WTC11 (cell line): Measurements from ENCODE around the gene NADK2. TPM values are rescaled to one million over a fixed set of nuclear protein-coding genes. Genes with fewer than 3 reads are reported as not detected.

Experiments
- ATAC-seq: fragments of 200-7000 bp; cut with Tn5 transposase; 2 replicates; pipeline ENCODE4 v1.10.0; 2021; ENCODE audit warnings: mild to moderate bottlenecking, moderate library complexity
- CTCF ChIA-PET: fragments of 300-600 bp; sonication (Branson Sonifier 250); formaldehyde crosslinking; loops from one replicate; lab custom pipeline; 2021; ENCODE audit warnings: antibody characterized with exemption; lab: Charles Lee
- POLR2A ChIA-PET: fragments of 350-600 bp; sonication (Branson Sonifier 250); formaldehyde crosslinking; loops from one replicate; lab custom pipeline; 2021; ENCODE audit warnings: antibody characterized with exemption; lab: Charles Lee
- DNase-seq: peaks from one replicate; pipeline ENCODE4 v3.0.0; 2021; ENCODE audit warnings: low spot score
- H3K27ac Mint-ChIP-seq: 2 replicates; pipeline ENCODE4 v1.8.0; 2021; ENCODE audit warnings: mixed read lengths
- H3K27me3 Mint-ChIP-seq: 2 replicates; pipeline ENCODE4 v1.8.0; 2021; ENCODE audit warnings: low read depth, mild to moderate bottlenecking, moderate library complexity, mixed read lengths
- H3K36me3 Mint-ChIP-seq: 2 replicates; pipeline ENCODE4 v1.8.0; 2021; ENCODE audit warnings: mixed read lengths
- H3K4me1 Mint-ChIP-seq: 2 replicates; pipeline ENCODE4 v1.8.0; 2022; ENCODE audit warnings: mixed read lengths
- H3K4me3 Mint-ChIP-seq: 2 replicates; pipeline ENCODE4 v1.8.0; 2021; ENCODE audit warnings: mild to moderate bottlenecking, moderate library complexity, mixed read lengths
- H3K9me3 Mint-ChIP-seq: 2 replicates; pipeline ENCODE4 v1.8.0; 2021; ENCODE audit warnings: mixed read lengths
- ATF1 ChIP-seq: sonication (generic); formaldehyde crosslinking; IDR thresholded peaks from 2 replicates; pipeline ENCODE4 v1.8.1; 2023; ENCODE audit warnings: mild to moderate bottlenecking, moderate library complexity, missing genetic modification reagents
- CREM ChIP-seq: sonication (generic); formaldehyde crosslinking; IDR thresholded peaks from 2 replicates; pipeline ENCODE4 v1.8.1; 2022; ENCODE audit warnings: mild to moderate bottlenecking, missing genetic modification reagents, moderate library complexity
- ELF4 ChIP-seq: sonication (generic); formaldehyde crosslinking; IDR thresholded peaks from 2 replicates; pipeline ENCODE4 v1.8.1; 2022; ENCODE audit warnings: low read depth, mild to moderate bottlenecking, moderate library complexity, missing genetic modification reagents
- EMX1 ChIP-seq: fragments of 250-450 bp; sonication (Bioruptor Pico); IDR thresholded peaks from 2 replicates; pipeline ENCODE4 v1.8.0; 2021; ENCODE audit warnings: mild to moderate bottlenecking
- GRHL2 ChIP-seq: fragments of 250-450 bp; sonication (Bioruptor Pico); IDR thresholded peaks from 2 replicates; pipeline ENCODE4 v1.8.0; 2022; ENCODE audit warnings: mild to moderate bottlenecking, moderate library complexity; ENCODE audit not compliant: insufficient replicate concordance, severe bottlenecking
- HMGA2 ChIP-seq: fragments of 250-450 bp; sonication (Bioruptor Pico); IDR thresholded peaks from 2 replicates; pipeline ENCODE4 v1.4.0; 2021; ENCODE audit warnings: mild to moderate bottlenecking, moderate library complexity
- KAT7 ChIP-seq: sonication (generic); formaldehyde crosslinking; IDR thresholded peaks from 2 replicates; pipeline ENCODE4 v1.8.1; 2023; ENCODE audit warnings: missing genetic modification reagents, mild to moderate bottlenecking, borderline replicate concordance
- NR1H2 ChIP-seq: sonication (generic); formaldehyde crosslinking; IDR thresholded peaks from 2 replicates; pipeline ENCODE4 v1.9.0; 2021; ENCODE audit warnings: mild to moderate bottlenecking, moderate library complexity, missing genetic modification reagents
- PRRX2 ChIP-seq: fragments of 250-450 bp; sonication (Bioruptor Pico); IDR thresholded peaks from 2 replicates; pipeline ENCODE4 v1.8.0; 2021; ENCODE audit warnings: mild to moderate bottlenecking
- TEAD1 ChIP-seq: sonication (generic); formaldehyde crosslinking; IDR thresholded peaks from 2 replicates; pipeline ENCODE4 v1.8.0; 2022; ENCODE audit warnings: mild to moderate bottlenecking, missing genetic modification reagents
- TEAD4 ChIP-seq: sonication (generic); formaldehyde crosslinking; IDR thresholded peaks from 2 replicates; pipeline ENCODE4 v1.8.0; 2022; ENCODE audit warnings: mild to moderate bottlenecking, missing genetic modification reagents
- TP53 ChIP-seq: sonication (generic); formaldehyde crosslinking; IDR thresholded peaks from 2 replicates; pipeline ENCODE4 v1.8.1; 2023; ENCODE audit warnings: mild to moderate bottlenecking, missing genetic modification reagents
- ZBTB21 ChIP-seq: sonication (generic); formaldehyde crosslinking; IDR thresholded peaks from 2 replicates; pipeline ENCODE4 v1.8.1; 2023; ENCODE audit warnings: mild to moderate bottlenecking, missing genetic modification reagents, borderline replicate concordance
- ZNF232 ChIP-seq: sonication (generic); formaldehyde crosslinking; IDR thresholded peaks from 2 replicates; pipeline ENCODE4 v1.8.0; 2022; ENCODE audit warnings: mild to moderate bottlenecking, missing genetic modification reagents
- ZNF416 ChIP-seq: fragments of 250-450 bp; sonication (Bioruptor Pico); IDR thresholded peaks from 2 replicates; pipeline ENCODE4 v1.9.0; 2021; ENCODE audit warnings: mild to moderate bottlenecking, inconsistent platforms
- total RNA-seq: library from RNA; stranded (reverse); gene quantifications from 3 replicates; pipeline ENCODE4 v1.2.3, GENCODE V29; 2021
- TF ChIP-seq, protein P1 (sequence below): sonication (generic); formaldehyde crosslinking; IDR thresholded peaks from 2 replicates; pipeline ENCODE4 v1.8.1; 2023; ENCODE audit warnings: mild to moderate bottlenecking, moderate library complexity, missing genetic modification reagents
- TF ChIP-seq, protein P2 (sequence below): sonication (generic); formaldehyde crosslinking; IDR thresholded peaks from 2 replicates; pipeline ENCODE4 v1.8.1; 2022; ENCODE audit warnings: low read depth, missing genetic modification reagents, borderline replicate concordance
- TF ChIP-seq, protein P3 (sequence below): sonication (generic); formaldehyde crosslinking; IDR thresholded peaks from 2 replicates; pipeline ENCODE4 v1.8.1; 2022; ENCODE audit warnings: mild to moderate bottlenecking, missing genetic modification reagents, moderate library complexity, borderline replicate concordance
- TF ChIP-seq, protein P4 (sequence below): fragments of 200-600 bp; IDR thresholded peaks from 2 replicates; pipeline ENCODE4 v1.8.0; 2022; ENCODE audit warnings: antibody characterized with exemption
- TF ChIP-seq, protein P5 (sequence below): sonication (generic); formaldehyde crosslinking; conservative IDR thresholded peaks from 2 replicates; pipeline ENCODE4 v1.8.1; 2022; ENCODE audit warnings: mild to moderate bottlenecking, missing genetic modification reagents
- TF ChIP-seq, protein P6 (sequence below): fragments of 250-450 bp; sonication (Bioruptor Pico); IDR thresholded peaks from 2 replicates; pipeline ENCODE4 v1.9.0; 2021; ENCODE audit warnings: moderate library complexity, mild to moderate bottlenecking, inconsistent platforms, borderline replicate concordance
- TF ChIP-seq, protein P7 (sequence below): fragments of 250-450 bp; sonication (Bioruptor Pico); IDR thresholded peaks from 2 replicates; pipeline ENCODE4 v1.9.0; 2021; ENCODE audit warnings: mild to moderate bottlenecking

Gene NADK2
- total RNA-seq, 1 experiment from 2014 or later: 11.7 TPM

DNA sequence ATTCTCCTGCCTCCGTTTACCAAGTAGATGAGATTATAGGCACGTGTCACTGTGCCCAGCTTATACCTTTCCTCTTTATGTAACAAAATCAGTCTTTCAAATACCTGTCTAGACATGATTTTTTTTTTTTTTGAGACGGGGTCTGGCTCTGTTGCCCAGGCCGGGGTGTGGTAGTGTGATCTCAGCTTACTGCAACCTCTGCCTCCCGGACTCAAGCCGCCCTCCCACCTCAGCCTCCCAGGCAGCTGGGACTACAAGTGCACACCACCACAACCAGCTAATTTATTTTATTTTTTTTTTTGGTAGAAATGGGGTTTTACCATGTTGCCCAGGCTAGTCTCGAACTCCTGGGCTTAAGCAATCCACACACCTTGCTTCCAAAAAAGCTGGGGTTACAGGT lies 13.2 kb downstream of the NADK2 start:
- no peak overlapping the region for H3K27ac Mint-ChIP-seq
- no peak for TF ChIP-seq EMX1 (CRISPR knock-in tag)
- no peak for TF ChIP-seq NR1H2
- TF ChIP-seq TEAD1 (CRISPR knock-in tag): no peak
- TF ChIP-seq, protein P1, sequence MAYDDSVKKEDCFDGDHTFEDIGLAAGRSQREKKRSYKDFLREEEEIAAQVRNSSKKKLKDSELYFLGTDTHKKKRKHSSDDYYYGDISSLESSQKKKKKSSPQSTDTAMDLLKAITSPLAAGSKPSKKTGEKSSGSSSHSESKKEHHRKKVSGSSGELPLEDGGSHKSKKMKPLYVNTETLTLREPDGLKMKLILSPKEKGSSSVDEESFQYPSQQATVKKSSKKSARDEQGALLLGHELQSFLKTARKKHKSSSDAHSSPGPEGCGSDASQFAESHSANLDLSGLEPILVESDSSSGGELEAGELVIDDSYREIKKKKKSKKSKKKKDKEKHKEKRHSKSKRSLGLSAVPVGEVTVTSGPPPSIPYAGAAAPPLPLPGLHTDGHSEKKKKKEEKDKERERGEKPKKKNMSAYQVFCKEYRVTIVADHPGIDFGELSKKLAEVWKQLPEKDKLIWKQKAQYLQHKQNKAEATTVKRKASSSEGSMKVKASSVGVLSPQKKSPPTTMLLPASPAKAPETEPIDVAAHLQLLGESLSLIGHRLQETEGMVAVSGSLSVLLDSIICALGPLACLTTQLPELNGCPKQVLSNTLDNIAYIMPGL (CRISPR knock-in tag): no peak
- TF ChIP-seq TEAD4 (CRISPR knock-in tag): no peak
- TF ChIP-seq ELF4 (CRISPR knock-in tag): no peak
- peaks cover 5% of the 10 kb centered on the region for H3K4me1 Mint-ChIP-seq
- DNase-seq (no peak), ATAC-seq (no peak)
- no peak overlapping the region for H3K4me3 Mint-ChIP-seq
- ChIA-PET POLR2A (no interaction called here), CTCF (interaction anchor here (0.7 kb wide), 1 partner anchor 217 kb away, joined by 3 read pairs; no protein-coding TSS in a partner anchor)
- no peaks in the 10 kb centered on the region for H3K27me3 Mint-ChIP-seq
- no peaks in the 10 kb centered on the region for H3K36me3 Mint-ChIP-seq
- H3K9me3 Mint-ChIP-seq: no peaks in the 10 kb centered on the region

DNA sequence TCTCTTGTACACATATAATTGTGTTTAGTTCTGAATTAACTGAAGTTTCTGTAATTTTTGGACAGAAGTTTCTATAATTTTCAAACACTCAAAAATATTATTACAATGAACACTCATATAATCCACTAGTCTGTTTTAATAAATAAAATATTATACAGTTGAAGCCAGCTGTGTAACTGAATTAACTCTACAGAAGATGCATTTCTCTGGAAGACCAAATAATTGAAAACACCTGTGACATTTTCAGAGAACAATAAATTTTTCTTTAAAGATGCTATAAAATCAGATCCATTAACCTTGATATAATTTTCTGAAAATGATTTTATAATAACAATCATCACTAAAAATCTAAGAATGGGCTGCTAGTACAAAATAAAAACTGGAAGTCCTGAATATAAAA lies 14.7 kb downstream of the NADK2 start:
- POLR2A ChIA-PET: no interaction called here
- ATAC-seq: no peak
- Mint-ChIP-seq H3K4me1 (peaks cover 5% of the 10 kb centered on the region), H3K4me3 (no peak overlapping the region), H3K27me3 (no peaks in the 10 kb centered on the region), H3K9me3 (no peaks in the 10 kb centered on the region), H3K27ac (no peak overlapping the region), H3K36me3 (no peaks in the 10 kb centered on the region)
- DNase-seq: no peak
- CTCF ChIA-PET: no interaction called here
- no peak for TF ChIP-seq CREM
- TF ChIP-seq, protein P2, sequence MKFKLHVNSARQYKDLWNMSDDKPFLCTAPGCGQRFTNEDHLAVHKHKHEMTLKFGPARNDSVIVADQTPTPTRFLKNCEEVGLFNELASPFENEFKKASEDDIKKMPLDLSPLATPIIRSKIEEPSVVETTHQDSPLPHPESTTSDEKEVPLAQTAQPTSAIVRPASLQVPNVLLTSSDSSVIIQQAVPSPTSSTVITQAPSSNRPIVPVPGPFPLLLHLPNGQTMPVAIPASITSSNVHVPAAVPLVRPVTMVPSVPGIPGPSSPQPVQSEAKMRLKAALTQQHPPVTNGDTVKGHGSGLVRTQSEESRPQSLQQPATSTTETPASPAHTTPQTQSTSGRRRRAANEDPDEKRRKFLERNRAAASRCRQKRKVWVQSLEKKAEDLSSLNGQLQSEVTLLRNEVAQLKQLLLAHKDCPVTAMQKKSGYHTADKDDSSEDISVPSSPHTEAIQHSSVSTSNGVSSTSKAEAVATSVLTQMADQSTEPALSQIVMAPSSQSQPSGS (CRISPR knock-in tag): no peak
- no peak for TF ChIP-seq TP53 (CRISPR knock-in tag)
- no peak for TF ChIP-seq HMGA2 (CRISPR knock-in tag)
- no peak for TF ChIP-seq ATF1 (CRISPR knock-in tag)
- no peak for TF ChIP-seq ZNF416 (CRISPR knock-in tag)
- TF ChIP-seq, protein P3, sequence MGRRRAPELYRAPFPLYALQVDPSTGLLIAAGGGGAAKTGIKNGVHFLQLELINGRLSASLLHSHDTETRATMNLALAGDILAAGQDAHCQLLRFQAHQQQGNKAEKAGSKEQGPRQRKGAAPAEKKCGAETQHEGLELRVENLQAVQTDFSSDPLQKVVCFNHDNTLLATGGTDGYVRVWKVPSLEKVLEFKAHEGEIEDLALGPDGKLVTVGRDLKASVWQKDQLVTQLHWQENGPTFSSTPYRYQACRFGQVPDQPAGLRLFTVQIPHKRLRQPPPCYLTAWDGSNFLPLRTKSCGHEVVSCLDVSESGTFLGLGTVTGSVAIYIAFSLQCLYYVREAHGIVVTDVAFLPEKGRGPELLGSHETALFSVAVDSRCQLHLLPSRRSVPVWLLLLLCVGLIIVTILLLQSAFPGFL (CRISPR knock-in tag): no peak
- TF ChIP-seq ZNF232 (CRISPR knock-in tag): no peak
- TF ChIP-seq ZBTB21 (CRISPR knock-in tag): no peak
- TF ChIP-seq EMX1 (CRISPR knock-in tag): no peak
- TF ChIP-seq, protein P4, sequence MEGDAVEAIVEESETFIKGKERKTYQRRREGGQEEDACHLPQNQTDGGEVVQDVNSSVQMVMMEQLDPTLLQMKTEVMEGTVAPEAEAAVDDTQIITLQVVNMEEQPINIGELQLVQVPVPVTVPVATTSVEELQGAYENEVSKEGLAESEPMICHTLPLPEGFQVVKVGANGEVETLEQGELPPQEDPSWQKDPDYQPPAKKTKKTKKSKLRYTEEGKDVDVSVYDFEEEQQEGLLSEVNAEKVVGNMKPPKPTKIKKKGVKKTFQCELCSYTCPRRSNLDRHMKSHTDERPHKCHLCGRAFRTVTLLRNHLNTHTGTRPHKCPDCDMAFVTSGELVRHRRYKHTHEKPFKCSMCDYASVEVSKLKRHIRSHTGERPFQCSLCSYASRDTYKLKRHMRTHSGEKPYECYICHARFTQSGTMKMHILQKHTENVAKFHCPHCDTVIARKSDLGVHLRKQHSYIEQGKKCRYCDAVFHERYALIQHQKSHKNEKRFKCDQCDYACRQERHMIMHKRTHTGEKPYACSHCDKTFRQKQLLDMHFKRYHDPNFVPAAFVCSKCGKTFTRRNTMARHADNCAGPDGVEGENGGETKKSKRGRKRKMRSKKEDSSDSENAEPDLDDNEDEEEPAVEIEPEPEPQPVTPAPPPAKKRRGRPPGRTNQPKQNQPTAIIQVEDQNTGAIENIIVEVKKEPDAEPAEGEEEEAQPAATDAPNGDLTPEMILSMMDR: no peak
- TF ChIP-seq TEAD1 (CRISPR knock-in tag): no peak
- TF ChIP-seq, protein P5, sequence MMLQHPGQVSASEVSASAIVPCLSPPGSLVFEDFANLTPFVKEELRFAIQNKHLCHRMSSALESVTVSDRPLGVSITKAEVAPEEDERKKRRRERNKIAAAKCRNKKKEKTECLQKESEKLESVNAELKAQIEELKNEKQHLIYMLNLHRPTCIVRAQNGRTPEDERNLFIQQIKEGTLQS (CRISPR knock-in tag): no peak
- no peak for TF ChIP-seq KAT7 (CRISPR knock-in tag)
- TF ChIP-seq, protein P6, sequence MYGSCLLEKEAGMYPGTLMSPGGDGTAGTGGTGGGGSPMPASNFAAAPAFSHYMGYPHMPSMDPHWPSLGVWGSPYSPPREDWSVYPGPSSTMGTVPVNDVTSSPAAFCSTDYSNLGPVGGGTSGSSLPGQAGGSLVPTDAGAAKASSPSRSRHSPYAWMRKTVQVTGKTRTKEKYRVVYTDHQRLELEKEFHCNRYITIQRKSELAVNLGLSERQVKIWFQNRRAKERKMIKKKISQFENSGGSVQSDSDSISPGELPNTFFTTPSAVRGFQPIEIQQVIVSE (CRISPR knock-in tag): no peak
- TF ChIP-seq, protein P7, sequence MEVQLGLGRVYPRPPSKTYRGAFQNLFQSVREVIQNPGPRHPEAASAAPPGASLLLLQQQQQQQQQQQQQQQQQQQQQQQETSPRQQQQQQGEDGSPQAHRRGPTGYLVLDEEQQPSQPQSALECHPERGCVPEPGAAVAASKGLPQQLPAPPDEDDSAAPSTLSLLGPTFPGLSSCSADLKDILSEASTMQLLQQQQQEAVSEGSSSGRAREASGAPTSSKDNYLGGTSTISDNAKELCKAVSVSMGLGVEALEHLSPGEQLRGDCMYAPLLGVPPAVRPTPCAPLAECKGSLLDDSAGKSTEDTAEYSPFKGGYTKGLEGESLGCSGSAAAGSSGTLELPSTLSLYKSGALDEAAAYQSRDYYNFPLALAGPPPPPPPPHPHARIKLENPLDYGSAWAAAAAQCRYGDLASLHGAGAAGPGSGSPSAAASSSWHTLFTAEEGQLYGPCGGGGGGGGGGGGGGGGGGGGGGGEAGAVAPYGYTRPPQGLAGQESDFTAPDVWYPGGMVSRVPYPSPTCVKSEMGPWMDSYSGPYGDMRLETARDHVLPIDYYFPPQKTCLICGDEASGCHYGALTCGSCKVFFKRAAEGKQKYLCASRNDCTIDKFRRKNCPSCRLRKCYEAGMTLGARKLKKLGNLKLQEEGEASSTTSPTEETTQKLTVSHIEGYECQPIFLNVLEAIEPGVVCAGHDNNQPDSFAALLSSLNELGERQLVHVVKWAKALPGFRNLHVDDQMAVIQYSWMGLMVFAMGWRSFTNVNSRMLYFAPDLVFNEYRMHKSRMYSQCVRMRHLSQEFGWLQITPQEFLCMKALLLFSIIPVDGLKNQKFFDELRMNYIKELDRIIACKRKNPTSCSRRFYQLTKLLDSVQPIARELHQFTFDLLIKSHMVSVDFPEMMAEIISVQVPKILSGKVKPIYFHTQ (CRISPR knock-in tag): no peak
- no peak for TF ChIP-seq PRRX2 (CRISPR knock-in tag)
- no peak for TF ChIP-seq GRHL2
